B cell (primary cell): ENCODE results near the gene CDX1. TPM values are rescaled to one million over a fixed set of nuclear protein-coding genes. Genes with fewer than 3 reads are reported as not detected.

Source experiments
- ATAC-seq: fragments of 200-7000 bp; cut with Tn5 transposase; one replicate; pipeline ENCODE4 v1.10.0; 2021; ENCODE audit warnings: low read depth, mild to moderate bottlenecking, moderate number of reproducible peaks, moderate library complexity
- CTCF ChIA-PET: fragments of 350-600 bp; sonication (Branson Sonifier 250); formaldehyde crosslinking; loops from one replicate; lab custom pipeline; 2021; ENCODE audit warnings: antibody characterized with exemption, inconsistent platforms; lab: Charles Lee
- POLR2A ChIA-PET: fragments of 350-600 bp; sonication (Branson Sonifier 250); formaldehyde crosslinking; loops from one replicate; lab custom pipeline; 2021; ENCODE audit warnings: antibody characterized with exemption; lab: Charles Lee
- DNase-seq: peaks from one replicate; pipeline ENCODE4 v3.0.0; 2013
- H2AFZ ChIP-seq: 2 replicates; pipeline ENCODE4 v1.6.1; 2012; ENCODE audit warnings: mild to moderate bottlenecking, low read depth, low read length; ENCODE audit not compliant: insufficient read depth, poor library complexity, severe bottlenecking
- H3K27ac ChIP-seq, 2 donors: 1 replicate in 1 of 2; 2 replicates in 1 of 2; pipeline ENCODE4 v1.5.1; 2012 to 2013; ENCODE audit warnings: low read length in 2 of 2, mild to moderate bottlenecking in 2 of 2, moderate library complexity in 1 of 2
- H3K27me3 ChIP-seq, 4 experiments: fragments of 200-600 bp in 1 of 4; sonication (generic) in 1 of 4; replicated peaks in 1 of 4; 1 replicate in 2 of 4; 2 replicates in 2 of 4; pipeline versions ENCODE4 v1.6.1 to v1.7.0; 2013 to 2016; ENCODE audit warnings: low read length in 3 of 4, mild to moderate bottlenecking in 2 of 4, mixed read lengths in 1 of 4, moderate library complexity in 1 of 4; ENCODE audit not compliant: insufficient read depth in 4 of 4, control insufficient read depth in 3 of 4; ENCODE audit errors: control extremely low read depth in 1 of 4
- H3K36me3 ChIP-seq, 2 experiments: replicated peaks in 1 of 2; 1 replicate in 1 of 2; 2 replicates in 1 of 2; pipeline versions ENCODE4 v1.6.1 to v1.7.1; 2013; ENCODE audit warnings: low read length in 1 of 2; ENCODE audit not compliant: insufficient read depth in 2 of 2, control insufficient read depth in 1 of 2; ENCODE audit errors: control extremely low read depth in 1 of 2, extremely low read depth in 1 of 2
- H3K4me1 ChIP-seq, 2 donors: fragments of 200-600 bp in 1 of 2; sonication (generic) in 1 of 2; 1 replicate in 1 of 2; 2 replicates in 1 of 2; pipeline versions ENCODE4 v1.5.1 to v1.6.1; 2013 to 2017; ENCODE audit warnings: low read length in 2 of 2; ENCODE audit not compliant: control insufficient read depth in 2 of 2, insufficient read depth in 2 of 2
- H3K4me2 ChIP-seq: replicated peaks from 2 replicates; pipeline ENCODE3; 2012; ENCODE audit warnings: mild to moderate bottlenecking, low read depth, low read length; ENCODE audit not compliant: poor library complexity, severe bottlenecking
- H3K4me3 ChIP-seq, 5 experiments: fragments of 200-600 bp in 1 of 5; sonication (generic) in 1 of 5; 1 replicate in 3 of 5; 2 replicates in 2 of 5; pipeline versions ENCODE4 v1.5.1 to v1.7.0; 2011 to 2016; ENCODE audit warnings: low read length in 4 of 5, mild to moderate bottlenecking in 4 of 5, low read depth in 2 of 5, control low read depth in 1 of 5, moderate library complexity in 1 of 5; ENCODE audit not compliant: insufficient read depth in 1 of 5; ENCODE audit errors: control extremely low read depth in 1 of 5, extremely low read depth in 1 of 5
- H3K79me2 ChIP-seq: fragments of 200-600 bp; sonication (generic); one replicate; pipeline ENCODE4 v1.6.0; 2016; ENCODE audit warnings: low read length; ENCODE audit not compliant: control insufficient read depth, insufficient read depth
- H3K9ac ChIP-seq: fragments of 200-600 bp; sonication (generic); 2 replicates; pipeline ENCODE4 v1.6.1; 2017; ENCODE audit warnings: mild to moderate bottlenecking, low read length, moderate library complexity
- H3K9me3 ChIP-seq, 3 donors: one replicate each; pipeline versions ENCODE4 v1.6.1 to v1.7.1; 2013; ENCODE audit warnings: low read length in 2 of 3; ENCODE audit not compliant: control insufficient read depth in 2 of 3, insufficient read depth in 1 of 3; ENCODE audit errors: control extremely low read depth in 1 of 3
- H4K20me1 ChIP-seq: 2 replicates; pipeline ENCODE4 v1.6.0; 2012; ENCODE audit warnings: mild to moderate bottlenecking, low read length; ENCODE audit not compliant: insufficient read depth, control insufficient read depth, poor library complexity, severe bottlenecking
- H3K27ac Mint-ChIP-seq: one replicate; pipeline ENCODE4 v1.8.0; 2021; ENCODE audit warnings: mixed read lengths
- H3K27me3 Mint-ChIP-seq: one replicate; pipeline ENCODE4 v1.8.0; 2021; ENCODE audit warnings: mixed read lengths
- H3K4me1 Mint-ChIP-seq: one replicate; pipeline ENCODE4 v1.8.0; 2021; ENCODE audit warnings: mixed read lengths
- H3K4me3 Mint-ChIP-seq: one replicate; pipeline ENCODE4 v1.8.0; 2021; ENCODE audit warnings: mixed read lengths
- H3K9me3 Mint-ChIP-seq: one replicate; pipeline ENCODE4 v1.8.0; 2022; ENCODE audit warnings: mixed read lengths; ENCODE audit not compliant: insufficient read depth
- EZH2 ChIP-seq: IDR thresholded peaks from 2 replicates; pipeline ENCODE4 v1.6.1; 2012; ENCODE audit warnings: borderline replicate concordance, low read depth, mild to moderate bottlenecking, moderate library complexity, low read length; ENCODE audit not compliant: insufficient read depth, poor library complexity, severe bottlenecking
- WGBS: methylation state at CpG from one replicate; pipeline ENCODE4 v1.1.5; 2013; ENCODE audit warnings: missing lambda C conversion rate; ENCODE audit not compliant: insufficient coverage; 5-methylcytosine and 5-hydroxymethylcytosine counted together
- intact Hi-C: fragments of 100-400 bp; cut with micrococcal nuclease; formaldehyde crosslinking; loops from one replicate; pipeline ENCODE4 v1.10.0; 2022
- polyA plus RNA-seq: library from polyadenylated mRNA; depleted of rRNA; stranded (reverse); fragments of >200 nt; gene quantifications from 2 replicates; pipeline ENCODE4 v1.2.3, GENCODE V29; 2012
- total RNA-seq, 2 donors: library from RNA; stranded (reverse); fragments of 120-200 nt in 1 of 2; gene quantifications; 1 replicate in 1 of 2; 2 replicates in 1 of 2; pipeline versions ENCODE4 v1.2.3 to v1.2.4, GENCODE V29; 2013 to 2022
- TF ChIP-seq, protein P1 (sequence below): fragments of 200-600 bp; IDR thresholded peaks from one replicate; pipeline ENCODE4 v1.8.0; 2022; ENCODE audit warnings: antibody characterized with exemption, mild to moderate bottlenecking

The CDX1 gene
- total and polyA plus RNA-seq, 2 donors (not counting 1 experiment from before 2014, with no cell fraction given), result not detected

DNA sequence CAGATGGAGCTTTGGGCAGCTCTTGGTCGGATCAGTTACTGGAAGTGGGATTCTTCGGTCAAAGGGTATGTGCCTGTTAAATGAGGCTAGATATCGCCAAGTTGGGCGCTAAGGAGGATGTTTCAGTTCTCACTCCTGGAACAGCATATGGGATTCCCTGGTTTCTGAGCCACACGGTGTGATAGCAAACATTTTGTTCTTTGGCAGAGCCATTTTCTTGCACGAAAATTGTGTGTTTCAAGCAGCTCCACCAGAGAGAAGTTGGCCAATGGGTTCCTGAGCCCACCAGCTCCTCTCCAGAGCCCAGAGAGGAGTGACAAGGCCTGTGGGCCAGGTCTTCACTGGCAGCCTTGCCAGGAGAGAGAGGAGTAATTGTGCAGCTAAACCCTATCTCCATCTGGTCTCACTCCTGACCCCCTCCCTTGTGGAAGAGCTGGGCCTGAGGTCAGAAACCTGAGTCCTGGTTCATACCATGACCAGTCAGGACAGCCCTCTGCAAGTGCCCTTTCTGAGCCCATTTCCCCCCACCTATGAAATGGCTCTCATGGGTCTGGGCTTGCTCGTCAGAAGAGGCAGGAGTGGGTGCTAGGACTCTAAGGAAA lies 12.5 kb downstream of the CDX1 start:
- intact Hi-C loops, result no loop called here
- WGBS, result 96% methylated on average over 7 of the region's 7 CpGs
- TF ChIP-seq, protein P1, sequence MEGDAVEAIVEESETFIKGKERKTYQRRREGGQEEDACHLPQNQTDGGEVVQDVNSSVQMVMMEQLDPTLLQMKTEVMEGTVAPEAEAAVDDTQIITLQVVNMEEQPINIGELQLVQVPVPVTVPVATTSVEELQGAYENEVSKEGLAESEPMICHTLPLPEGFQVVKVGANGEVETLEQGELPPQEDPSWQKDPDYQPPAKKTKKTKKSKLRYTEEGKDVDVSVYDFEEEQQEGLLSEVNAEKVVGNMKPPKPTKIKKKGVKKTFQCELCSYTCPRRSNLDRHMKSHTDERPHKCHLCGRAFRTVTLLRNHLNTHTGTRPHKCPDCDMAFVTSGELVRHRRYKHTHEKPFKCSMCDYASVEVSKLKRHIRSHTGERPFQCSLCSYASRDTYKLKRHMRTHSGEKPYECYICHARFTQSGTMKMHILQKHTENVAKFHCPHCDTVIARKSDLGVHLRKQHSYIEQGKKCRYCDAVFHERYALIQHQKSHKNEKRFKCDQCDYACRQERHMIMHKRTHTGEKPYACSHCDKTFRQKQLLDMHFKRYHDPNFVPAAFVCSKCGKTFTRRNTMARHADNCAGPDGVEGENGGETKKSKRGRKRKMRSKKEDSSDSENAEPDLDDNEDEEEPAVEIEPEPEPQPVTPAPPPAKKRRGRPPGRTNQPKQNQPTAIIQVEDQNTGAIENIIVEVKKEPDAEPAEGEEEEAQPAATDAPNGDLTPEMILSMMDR, result no peak
- TF ChIP-seq EZH2, result no peak
- no peak overlapping the region for H3K9ac ChIP-seq
- H3K27ac ChIP-seq, result no peak overlapping the region
- no peak overlapping the region for H3K27ac Mint-ChIP-seq
- H3K9me3 Mint-ChIP-seq, result no peaks in the 10 kb centered on the region
- ATAC-seq, result no peak
- H3K4me3 Mint-ChIP-seq, result no peak overlapping the region
- H3K4me2 ChIP-seq, result no peak overlapping the region
- H3K4me1 Mint-ChIP-seq, result no peaks in the 10 kb centered on the region
- no peaks in the 10 kb centered on the region for H3K9me3 ChIP-seq
- no peak overlapping the region for H2AFZ ChIP-seq
- no peaks in the 10 kb centered on the region for H3K79me2 ChIP-seq
- no peaks in the 10 kb centered on the region for H4K20me1 ChIP-seq
- H3K27me3 ChIP-seq, result peaks cover 0 to 2% (median 0%) of the 10 kb centered on the region in 4 experiments
- peaks cover 7% of the 10 kb centered on the region for H3K27me3 Mint-ChIP-seq
- ChIA-PET POLR2A (no interaction called here), CTCF (no interaction called here)
- H3K36me3 ChIP-seq, result no peaks in the 10 kb centered on the region
- H3K4me1 ChIP-seq, result no peaks in the 10 kb centered on the region
- no peak for DNase-seq
- no peak overlapping the region for H3K4me3 ChIP-seq

DNA sequence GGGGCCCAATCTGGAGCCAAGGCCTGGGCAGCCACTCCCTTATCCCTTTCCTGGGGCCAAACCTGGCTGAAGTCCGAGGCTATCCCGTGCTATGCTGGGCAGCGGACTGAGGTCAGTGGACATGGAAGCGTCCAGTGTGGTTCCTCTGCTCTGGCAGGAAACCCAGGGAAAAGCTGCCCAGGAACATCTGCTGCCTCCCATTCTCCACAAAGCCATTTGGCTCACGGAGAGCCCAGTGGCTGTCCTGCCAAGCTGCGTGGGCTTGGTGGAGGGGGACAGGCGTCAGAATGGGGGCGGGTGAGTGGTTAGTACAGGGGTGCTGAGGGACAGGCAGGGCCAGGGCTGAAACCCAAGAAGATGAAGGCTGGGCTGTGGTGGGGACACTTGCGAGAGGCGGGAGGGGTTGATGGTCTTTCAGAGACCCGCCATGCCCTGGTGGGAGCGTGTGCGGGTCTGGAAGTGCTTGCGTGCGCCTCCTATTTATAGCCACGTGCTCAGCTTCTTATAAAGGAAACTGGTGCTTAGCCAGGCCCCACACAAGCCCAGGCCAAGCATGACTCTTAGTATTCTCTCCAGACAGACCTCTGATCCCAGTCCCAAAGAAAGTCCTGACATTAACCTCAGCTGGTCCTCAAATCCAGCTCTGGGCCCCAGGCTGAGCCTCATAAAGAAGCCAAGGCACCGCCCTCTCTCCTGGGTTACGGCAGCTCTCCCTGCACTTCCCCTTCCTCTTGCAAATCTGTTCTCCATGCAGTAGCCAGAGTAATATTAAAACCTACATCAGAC lies 13.9 kb downstream of the CDX1 start:
- no peaks in the 10 kb centered on the region for H3K9me3 ChIP-seq
- WGBS, result 82% methylated on average over 14 of the region's 18 CpGs
- Mint-ChIP-seq H3K27me3 (peaks cover 7% of the 10 kb centered on the region), H3K9me3 (no peaks in the 10 kb centered on the region), H3K4me3 (no peak overlapping the region), H3K4me1 (no peaks in the 10 kb centered on the region), H3K27ac (no peak overlapping the region)
- ChIA-PET POLR2A (no interaction called here), CTCF (no interaction called here)
- H2AFZ ChIP-seq, result no peak overlapping the region
- H3K36me3 ChIP-seq, result no peaks in the 10 kb centered on the region
- peaks cover 0 to 2% (median 0%) of the 10 kb centered on the region in 4 experiments for H3K27me3 ChIP-seq
- TF ChIP-seq, protein P1, result no peak
- no peak for TF ChIP-seq EZH2
- no peak for DNase-seq
- H3K4me3 ChIP-seq, result no peak overlapping the region
- no peak overlapping the region for H3K4me2 ChIP-seq
- no peaks in the 10 kb centered on the region for H3K79me2 ChIP-seq
- H3K4me1 ChIP-seq, result no peaks in the 10 kb centered on the region
- H3K27ac ChIP-seq, result no peak overlapping the region
- intact Hi-C loops, result no loop called here
- H4K20me1 ChIP-seq, result no peaks in the 10 kb centered on the region
- ATAC-seq, result no peak
- H3K9ac ChIP-seq, result no peak overlapping the region
